GM21447 (cell line): Measurements from ENCODE around the gene GTF3C4.
"Not testable (repeated sequence)": the region's sequence is repeated elsewhere in the genome, so short reads cannot be mapped to it uniquely, and the experiment has no call there.

Source experiments
- ATAC-seq: cut with Tn5 transposase; IDR thresholded peaks from one replicate; pipeline ENCODE4 v1.9.1; 2021; ENCODE audit not compliant: unreplicated experiment

The GTF3C4 gene

DNA sequence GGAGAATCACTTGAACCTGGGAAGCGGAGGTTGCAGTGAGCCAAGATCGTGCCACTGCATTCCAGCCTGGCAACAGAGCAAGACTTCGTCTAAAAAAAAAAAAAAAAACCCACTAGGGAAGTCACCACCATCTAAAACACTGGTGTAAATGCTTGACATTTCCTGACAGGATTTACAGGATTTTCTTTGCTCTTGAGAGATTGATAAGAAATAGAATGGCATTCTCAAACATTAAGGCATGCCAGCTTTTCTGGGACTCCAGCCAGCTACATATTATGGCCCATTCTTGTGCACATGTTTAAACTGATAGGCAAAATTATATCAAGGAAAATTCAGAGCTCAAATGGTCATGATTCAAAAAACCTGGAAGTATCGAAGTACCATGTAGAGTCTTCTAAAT lies 28.7 kb downstream of the GTF3C4 start:
- ATAC-seq = no peak

DNA sequence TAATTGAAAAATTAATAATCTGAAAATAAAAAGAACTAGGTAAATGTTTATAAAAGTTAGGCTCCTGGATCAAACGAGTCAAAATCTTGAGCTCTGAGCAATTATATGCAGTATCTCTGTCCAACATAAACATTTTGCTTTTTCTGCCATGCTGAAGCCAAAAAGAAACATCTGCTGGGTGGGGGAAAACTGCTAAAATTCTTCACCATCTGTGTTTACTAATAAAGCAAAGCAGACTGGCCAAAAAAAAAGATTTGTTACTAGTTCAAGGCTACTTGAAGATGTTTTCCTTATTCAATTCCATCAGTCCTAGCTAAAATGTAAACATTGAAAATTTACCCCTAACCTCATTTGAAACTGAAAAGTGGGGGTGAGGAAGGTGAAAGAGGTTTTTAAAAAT lies 29.7 kb downstream of the GTF3C4 start:
- ATAC-seq = no peak

- ATAC-seq = no peak
Measured at GRCh38 chr9:132702254-132702653, 32.0 kb downstream of the GTF3C4 start.

- ATAC-seq = no peak
Measured at GRCh38 chr9:132703336-132703735, 33.1 kb downstream of the GTF3C4 start.

DNA sequence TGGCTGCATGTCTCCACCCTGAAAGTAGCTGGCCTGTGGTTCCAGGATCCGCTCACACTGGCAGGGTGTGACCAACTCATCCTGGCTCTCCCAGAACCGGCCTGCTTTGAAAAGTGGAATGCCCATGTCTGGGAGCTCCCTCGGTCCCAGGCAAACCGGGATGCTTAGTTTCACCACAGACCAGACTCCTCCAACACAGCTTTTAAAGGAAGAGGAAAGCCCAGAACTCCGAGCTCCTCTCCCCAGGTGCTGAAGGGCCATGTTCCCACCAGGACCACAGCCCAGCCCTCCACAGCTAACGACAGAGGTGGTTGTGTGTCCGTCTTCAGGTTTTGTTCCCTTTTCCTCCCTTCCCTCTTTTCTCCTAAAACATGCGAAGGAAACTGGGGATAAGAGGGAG lies 38.0 kb downstream of the GTF3C4 start:
- ATAC-seq = no peak

DNA sequence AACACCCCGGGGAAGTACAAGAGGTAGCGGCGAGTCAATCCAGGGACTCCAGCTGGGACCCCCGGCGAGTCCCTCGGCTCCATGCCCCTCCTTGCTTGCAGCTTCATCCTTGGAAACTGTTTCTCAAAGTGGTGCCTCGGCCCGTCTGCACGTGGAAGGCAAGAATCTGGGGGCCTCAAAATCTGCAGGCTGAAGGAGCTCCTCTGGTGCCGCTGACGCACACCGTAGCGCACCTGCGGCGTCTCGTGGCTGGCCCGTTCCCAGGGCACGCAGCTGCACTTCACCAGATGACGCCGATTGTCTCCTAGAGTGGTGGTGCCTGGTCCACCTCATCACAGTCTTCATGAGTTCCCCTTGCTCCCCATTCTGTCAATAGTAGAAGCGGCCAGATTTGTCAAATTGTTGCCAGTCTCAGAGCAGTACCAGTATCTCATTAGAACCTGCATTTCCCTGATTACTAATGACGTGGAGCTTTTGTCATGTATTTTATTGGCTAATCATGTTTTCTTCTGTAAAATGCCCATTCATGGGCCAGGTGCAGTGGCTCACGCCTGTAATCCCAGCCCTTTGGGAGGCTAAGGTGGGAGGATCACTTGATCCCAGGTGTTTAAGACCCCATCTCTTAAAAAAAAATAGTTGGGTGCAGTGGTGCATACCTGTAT lies 38.6 kb downstream of the GTF3C4 start:
- ATAC-seq = no peak

DNA sequence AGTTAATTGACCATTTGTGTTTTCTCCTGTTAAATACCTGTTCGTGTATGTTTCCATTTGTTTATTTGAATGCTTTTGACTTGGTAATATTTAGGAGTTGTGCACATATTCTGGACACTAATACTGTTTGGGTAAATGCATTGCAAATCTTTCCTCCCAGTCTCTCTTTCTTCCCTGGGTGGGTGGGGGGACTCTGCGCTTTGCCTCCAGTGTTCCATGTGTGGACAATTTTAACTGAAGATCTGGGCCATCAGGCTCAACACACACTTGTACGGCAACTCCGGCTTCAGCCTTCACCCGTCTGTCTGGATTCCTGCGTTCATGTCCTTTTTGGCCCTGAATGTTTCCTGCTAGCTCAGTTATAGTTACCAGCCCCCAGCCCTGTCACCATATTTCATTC lies 40.1 kb downstream of the GTF3C4 start:
- ATAC-seq = no peak

DNA sequence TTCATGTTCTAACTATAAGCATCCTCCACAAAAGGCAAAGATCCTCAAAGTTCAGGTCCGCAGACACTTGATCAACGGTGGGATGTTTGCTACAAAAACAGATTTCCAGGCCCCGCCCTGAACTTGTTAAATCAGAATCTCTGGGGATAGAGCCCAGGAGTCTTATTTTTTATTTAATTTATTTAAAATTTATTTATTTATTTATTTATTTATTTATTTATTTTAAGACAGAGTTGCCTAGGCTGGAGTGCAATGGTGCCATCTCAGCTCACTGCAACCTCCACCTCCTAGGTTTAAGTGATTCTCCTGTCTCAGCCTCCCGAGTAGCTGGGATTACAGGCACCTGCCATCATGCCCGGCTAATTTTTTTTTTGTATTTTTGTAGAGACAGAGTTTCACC lies 40.9 kb downstream of the GTF3C4 start:
- not testable (repeated sequence) for ATAC-seq

DNA sequence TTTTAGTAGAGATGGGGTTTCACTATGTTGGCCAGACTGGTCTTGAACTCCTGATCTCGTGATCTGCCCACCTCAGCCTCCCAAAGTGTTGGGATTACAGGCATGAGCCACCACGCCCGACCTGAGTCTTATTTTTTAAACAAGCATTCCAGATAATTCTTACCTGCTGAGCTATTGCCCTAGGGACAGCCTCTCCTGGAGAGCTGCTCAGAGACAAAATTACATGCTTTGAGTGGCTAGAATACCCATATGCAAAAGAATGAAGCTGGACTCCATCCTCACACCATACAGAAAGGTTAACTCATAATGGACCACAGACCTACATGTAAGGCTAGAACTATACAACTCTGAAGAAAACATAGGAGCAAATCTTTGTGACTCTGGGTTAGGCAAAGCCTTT lies 41.6 kb downstream of the GTF3C4 start:
- ATAC-seq = no peak

DNA sequence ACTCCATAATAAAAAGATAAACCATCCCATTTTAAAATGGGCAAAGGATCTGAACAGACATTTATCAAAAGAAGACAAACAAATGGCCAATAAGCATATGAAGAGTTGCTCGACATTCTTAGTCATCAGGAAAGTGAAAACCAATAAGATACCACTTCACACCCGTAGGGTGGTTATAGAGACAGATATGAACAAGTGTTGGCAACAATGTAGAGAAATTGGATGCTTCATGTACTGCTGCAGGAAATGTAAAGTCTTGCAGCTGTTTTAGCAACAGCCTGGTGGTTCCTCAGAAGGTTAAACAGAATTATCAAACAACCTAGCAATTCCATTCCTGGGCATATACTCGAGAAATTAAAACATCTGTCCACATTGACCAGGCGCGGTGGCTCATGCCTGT lies 42.5 kb downstream of the GTF3C4 start:
- ATAC-seq = no peak

- ATAC-seq = no peak
Measured at GRCh38 chr9:132716007-132716406, 45.7 kb downstream of the GTF3C4 start.

DNA sequence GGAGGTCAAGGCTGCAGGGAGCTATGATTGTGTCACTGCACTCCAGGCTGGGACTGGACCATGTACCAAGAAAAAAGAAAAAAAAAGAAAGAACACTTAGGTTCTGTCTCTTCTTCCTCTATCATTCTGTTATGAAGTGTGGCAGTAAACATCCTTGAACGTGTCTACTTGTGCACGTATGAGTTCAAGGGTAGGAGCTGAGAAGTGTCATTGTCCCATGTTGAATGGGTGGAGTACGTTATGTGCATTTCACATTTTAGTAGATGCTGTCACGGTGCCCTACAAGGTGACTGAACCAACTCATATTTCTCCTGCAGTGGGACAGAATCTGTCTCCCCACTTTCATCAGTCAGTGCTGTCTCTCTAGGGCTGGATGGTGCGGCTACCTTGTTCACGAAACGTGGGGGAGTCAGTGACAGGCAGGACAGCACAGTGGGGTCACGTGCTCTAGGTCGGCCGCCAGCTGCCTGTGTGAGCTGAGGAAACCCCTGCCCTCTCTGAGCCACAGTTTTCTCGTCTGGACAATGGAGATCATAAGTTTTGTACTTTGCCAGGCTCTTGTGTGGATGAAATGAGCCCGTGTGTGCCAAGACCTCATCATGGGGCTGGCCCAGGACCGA lies 47.2 kb downstream of the GTF3C4 start:
- ATAC-seq = no peak

GRCh38 chr9:132718381-132718928 lies 48.2 kb downstream of the GTF3C4 start:
- ATAC-seq = not testable (repeated sequence)

DNA sequence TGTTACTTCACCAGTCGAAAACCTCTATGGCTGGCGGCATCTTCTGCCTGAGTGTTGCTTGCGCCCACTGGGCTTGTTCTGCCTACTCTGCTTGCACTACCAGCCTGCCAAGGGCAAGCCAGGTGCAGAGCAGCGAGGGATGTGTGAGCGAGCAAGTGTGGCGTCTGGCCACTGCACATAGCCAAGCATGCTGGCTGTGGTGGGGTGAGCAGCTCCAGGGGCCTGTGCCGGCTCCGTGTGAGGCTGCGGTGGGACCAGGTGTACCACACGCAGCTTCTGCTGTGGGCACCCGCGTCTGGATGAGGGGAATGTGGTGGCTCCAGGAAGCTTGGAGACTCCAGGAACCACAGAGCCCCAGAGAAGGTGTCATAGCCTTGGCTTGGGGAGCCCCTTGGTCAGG lies 51.4 kb downstream of the GTF3C4 start:
- no peak for ATAC-seq

DNA sequence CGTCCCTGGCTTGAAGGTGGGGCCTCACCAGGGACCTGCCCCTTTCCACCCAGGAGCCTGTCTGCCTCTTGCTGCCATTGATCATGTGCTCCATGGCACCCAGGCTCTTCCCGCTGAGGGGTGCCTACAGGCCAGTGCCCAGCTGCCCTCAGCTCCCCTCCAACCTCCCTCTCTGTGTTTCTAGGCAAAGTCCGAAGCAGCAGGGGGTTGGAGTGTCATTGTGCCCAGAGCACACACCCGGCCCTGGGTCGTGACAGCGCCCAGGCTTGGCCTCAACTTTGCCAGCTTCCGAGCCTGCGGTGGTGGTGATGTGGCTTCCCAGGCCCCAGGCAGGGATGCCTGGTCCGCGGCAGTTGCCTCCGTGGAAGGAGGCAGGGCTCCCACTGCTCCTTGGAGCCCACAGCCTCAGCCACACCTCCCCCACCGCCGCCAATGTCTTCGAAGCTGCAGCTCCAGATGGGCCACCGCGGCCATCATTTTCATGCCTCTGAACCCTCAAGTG lies 52.4 kb downstream of the GTF3C4 start:
- no peak for ATAC-seq

- ATAC-seq = no peak
Measured at GRCh38 chr9:132723809-132724208, 53.5 kb downstream of the GTF3C4 start.

DNA sequence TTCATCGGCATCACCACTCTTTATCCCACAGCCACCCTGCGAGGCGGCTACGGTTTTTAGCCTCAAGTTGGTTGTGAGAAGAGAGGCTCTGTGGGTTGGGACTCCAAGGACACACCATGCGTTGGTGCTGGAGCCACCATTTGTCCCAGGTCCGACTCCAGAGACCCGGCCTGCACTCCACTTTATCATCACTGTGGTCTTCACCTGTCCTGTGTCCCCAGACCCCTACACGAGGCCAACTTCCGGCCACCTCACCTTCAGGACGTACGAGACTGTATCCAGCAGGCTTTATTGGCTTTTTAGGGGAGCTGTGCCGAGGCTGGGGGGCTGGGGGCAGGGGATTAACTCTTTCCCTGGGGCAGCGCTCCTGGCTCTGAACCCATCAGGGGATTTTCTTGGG lies 55.0 kb downstream of the GTF3C4 start:
- ATAC-seq = no peak

GRCh38 chr9:132726576-132727130 lies 56.4 kb downstream of the GTF3C4 start:
- ATAC-seq = no peak

- no peak for ATAC-seq
Measured at GRCh38 chr9:132728071-132728470, 57.8 kb downstream of the GTF3C4 start.

- ATAC-seq = no peak
Measured at GRCh38 chr9:132728497-132728896, 58.2 kb downstream of the GTF3C4 start.

DNA sequence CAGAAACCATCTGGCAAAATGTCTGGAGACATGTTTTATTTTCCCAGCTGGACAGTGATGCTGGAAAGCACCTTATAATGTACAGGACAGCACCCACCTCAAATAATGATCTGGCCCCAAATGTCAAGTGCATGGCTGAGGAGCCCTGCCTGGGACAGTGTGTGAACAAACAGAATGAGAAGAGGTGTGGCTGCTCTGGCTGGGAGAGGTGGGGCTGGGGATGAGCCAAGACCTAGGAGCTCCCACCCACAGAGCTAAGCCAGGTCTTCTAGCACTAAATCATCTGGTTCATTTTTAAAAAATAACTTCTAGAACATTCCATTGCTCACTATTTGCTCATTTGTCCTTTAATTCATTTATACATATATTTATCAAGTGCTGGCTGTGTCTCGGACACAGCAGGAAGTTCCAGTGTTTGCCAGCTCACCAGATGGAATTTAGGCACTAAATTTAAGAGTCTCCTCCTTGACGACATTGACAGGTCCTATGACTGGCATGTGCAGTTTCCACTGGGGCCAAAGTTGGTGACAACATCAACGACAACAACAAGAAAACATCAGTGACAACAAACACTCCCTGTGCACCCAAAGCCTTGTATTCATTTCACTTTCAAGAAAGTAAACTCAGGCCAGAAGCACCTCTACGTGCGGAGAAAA lies 59.1 kb downstream of the GTF3C4 start:
- ATAC-seq = no peak
